Spleen (tissue), 3 donors: ENCODE data around the gene NEK10.

Experiments
- POLR2A ChIP-seq, 3 donors: fragments of 450-650 bp; IDR thresholded peaks; one replicate each; pipeline ENCODE4 v1.5.1; 2017; ENCODE audit warnings: antibody characterized with exemption in 3 of 3, mild to moderate bottlenecking in 1 of 3
- POLR2AphosphoS5 ChIP-seq, 3 donors: sonication (generic); formaldehyde crosslinking; IDR thresholded peaks; one replicate each; pipeline ENCODE4 v1.5.1; 2017; ENCODE audit warnings: antibody characterized with exemption in 3 of 3

- TF ChIP-seq POLR2A (IDR thresholded peaks at IDR 0.05) (no peak), POLR2AphosphoS5 (IDR thresholded peaks at IDR 0.05) (no peak)
Observed at GRCh38 chr3:27186013-27186412, 183.2 kb downstream of the NEK10 start.
